VCaP (cell line): ENCODE results near the gene TMEM45B.

Source experiments
- H3K27ac ChIP-seq: fragments of 450-650 bp; 2 replicates; pipeline ENCODE4 v1.5.1; 2017
- CTCF ChIP-seq: fragments of 450-650 bp; conservative IDR thresholded peaks from 2 replicates; pipeline ENCODE4 v1.5.1; 2017; ENCODE audit warnings: mild to moderate bottlenecking, moderate library complexity

TMEM45B gene

GRCh38 chr11:129836979-129837378, 21.3 kb downstream of the TMEM45B start:
- H3K27ac ChIP-seq = no peak overlapping the region
- TF ChIP-seq CTCF = no peak

- TF ChIP-seq CTCF = no peak
- H3K27ac ChIP-seq = peak overlapping the region; percentile 3; the same call in 1 of the 2 replicates
Measured at GRCh38 chr11:129840236-129840635, 24.6 kb downstream of the TMEM45B start.

GRCh38 chr11:129842138-129842537, 26.5 kb downstream of the TMEM45B start:
- TF ChIP-seq CTCF = no peak
- no peak overlapping the region for H3K27ac ChIP-seq

GRCh38 chr11:129846508-129847335, 31.1 kb downstream of the TMEM45B start:
- peak overlapping the region; percentile 40 for H3K27ac ChIP-seq

GRCh38 chr11:129847361-129847760, 31.7 kb downstream of the TMEM45B start:
- peak overlapping the region; percentile 40; the same call in 1 of the 2 replicates for H3K27ac ChIP-seq

More at GRCh38 chr11:129846508-129847335, 31.1 kb downstream of the TMEM45B start:
- no peak for TF ChIP-seq CTCF

GRCh38 chr11:129849447-129850130, 33.9 kb downstream of the TMEM45B start:
- TF ChIP-seq CTCF = no peak
- peak overlapping the region; percentile 92 for H3K27ac ChIP-seq

GRCh38 chr11:129852125-129852740, 36.6 kb downstream of the TMEM45B start:
- peak overlapping the region; percentile 92 for H3K27ac ChIP-seq
- TF ChIP-seq CTCF = no peak
